Body of pancreas (tissue), 4 donors: ENCODE measurements around the gene VAV1. TPM values are rescaled to one million over a fixed set of nuclear protein-coding genes. Genes with fewer than 3 reads are reported as not detected.

Experiments used
- ATAC-seq: fragments of 150-250 bp; one replicate; pipeline ENCODE4 v1.9.1; 2016
- DNase-seq, 4 donors: peaks; one replicate each; pipeline ENCODE4 v3.0.0-alpha.2; 2019
- H3K27ac ChIP-seq, 4 donors: fragments of 200-600 bp; sonication (generic); 1 replicate in 3 of 4; 2 replicates in 1 of 4; pipeline versions ENCODE4 v1.5.1 to v1.6.1; 2016 to 2019; ENCODE audit warnings: mild to moderate bottlenecking in 1 of 4, mixed read lengths in 1 of 4, moderate library complexity in 1 of 4
- H3K27me3 ChIP-seq, 2 donors: fragments of 200-600 bp; sonication (generic); one replicate each; pipeline ENCODE4 v1.6.0; 2016; ENCODE audit warnings: mild to moderate bottlenecking in 1 of 2
- H3K36me3 ChIP-seq, 2 donors: fragments of 200-600 bp; sonication (generic); replicated peaks in 1 of 2; 2 replicates each; pipeline ENCODE4 v1.5.1; 2016; ENCODE audit warnings: low read depth in 2 of 2; ENCODE audit not compliant: insufficient read depth in 1 of 2
- H3K4me1 ChIP-seq: fragments of 200-600 bp; sonication (generic); one replicate; pipeline ENCODE4 v1.6.0; 2016
- H3K4me3 ChIP-seq, 2 donors: fragments of 200-600 bp; sonication (generic); 1 replicate in 1 of 2; 2 replicates in 1 of 2; pipeline ENCODE4 v1.5.1; 2016 to 2019
- H3K9me3 ChIP-seq, 3 donors: fragments of 200-600 bp; sonication (generic); 1 replicate in 2 of 3; 2 replicates in 1 of 3; pipeline ENCODE4 v1.5.1; 2016
- CTCF ChIP-seq, 7 experiments: fragments of 450-650 bp in 4 of 7; fragments of 200-600 bp in 3 of 7; sonication (generic) in 3 of 7; IDR thresholded peaks; one replicate each; pipeline ENCODE4 v1.5.1; 2016 to 2019; ENCODE audit warnings: antibody characterized with exemption in 7 of 7
- POLR2A ChIP-seq, 3 donors: fragments of 450-650 bp; IDR thresholded peaks; one replicate each; pipeline ENCODE4 v1.6.1; 2016; ENCODE audit warnings: antibody characterized with exemption in 3 of 3, mild to moderate bottlenecking in 2 of 3
- WGBS, 2 donors: methylation state at CpG; one replicate each; pipeline ENCODE4 v1.1.5; 2017; 5-methylcytosine and 5-hydroxymethylcytosine counted together
- intact Hi-C: fragments of 100-400 bp; cut with DNase I; formaldehyde crosslinking; loops from one replicate; pipeline ENCODE4 v1.15.1; 2023
- total RNA-seq, 2 donors: library from RNA; depleted of rRNA; stranded (reverse); fragments of >200 nt; gene quantifications; one replicate each; pipeline ENCODE4 v1.1.0, GENCODE V29; 2016

Gene VAV1
- total RNA-seq, 2 donors from 2014 or later, result 1.3 to 5.6 TPM

- ATAC-seq, result no peak
- H3K27me3 ChIP-seq, result no peaks in the 10 kb centered on the region
- no peaks in the 10 kb centered on the region for H3K4me1 ChIP-seq
- DNase-seq, result no peak
- no peaks in the 10 kb centered on the region for H3K9me3 ChIP-seq
- H3K27ac ChIP-seq, result no peak overlapping the region
- H3K36me3 ChIP-seq, result peaks cover 6 to 23% of the 10 kb centered on the region in 2 donors
- intact Hi-C loops, result no loop called here
- TF ChIP-seq CTCF (IDR thresholded peaks at IDR 0.05) (no peak), POLR2A (IDR thresholded peaks at IDR 0.05) (no peak)
- 90 to 94% methylated on average over 16 of the region's 16 CpGs for whole genome bisulfite sequencing, 2 donors
- no peak overlapping the region for H3K4me3 ChIP-seq
Measured at GRCh38 chr19:6751189-6751588, 21.3 kb upstream of the VAV1 start.

- H3K4me1 ChIP-seq, result no peaks in the 10 kb centered on the region
- ATAC-seq (peak; percentile 13), DNase-seq (no peak)
- no peaks in the 10 kb centered on the region for H3K27me3 ChIP-seq
- TF ChIP-seq POLR2A (IDR thresholded peaks at IDR 0.05) (no peak), CTCF (IDR thresholded peaks at IDR 0.05) (no peak)
- intact Hi-C loops, result no loop called here
- no peak overlapping the region for H3K4me3 ChIP-seq
- H3K36me3 ChIP-seq, result peaks cover 5 to 15% of the 10 kb centered on the region in 2 donors
- no peak overlapping the region for H3K27ac ChIP-seq
- no peaks in the 10 kb centered on the region for H3K9me3 ChIP-seq
- WGBS, 2 donors, result 80 to 83% methylated on average over 37 to 47 of the region's 50 CpGs
Measured at GRCh38 chr19:6752256-6753177, 20.0 kb upstream of the VAV1 start.

GRCh38 chr19:6753178-6754031, 19.1 kb upstream of the VAV1 start:
- DNase-seq (peak; percentile 57 to 68 (median 66)), ATAC-seq (peak; percentile 37)
- Histone ChIP-seq H3K27me3 (no peaks in the 10 kb centered on the region), H3K4me3 (no peak overlapping the region), H3K36me3 (peaks cover 5 to 11% of the 10 kb centered on the region in 2 donors), H3K27ac (peak overlapping the region in 1 of 4 donors; percentile 41), H3K9me3 (no peaks in the 10 kb centered on the region), H3K4me1 (no peaks in the 10 kb centered on the region)
- WGBS, 2 donors, result 59 to 79% methylated on average over 25 to 44 of the region's 50 CpGs
- intact Hi-C loops, result no loop called here
- no peak for TF ChIP-seq POLR2A (IDR thresholded peaks at IDR 0.05)
- peak in 2 of 7 experiments; percentile 19 to 44 for TF ChIP-seq CTCF (IDR thresholded peaks at IDR 0.05)

- peaks cover 9 to 10% of the 10 kb centered on the region in 2 donors for H3K36me3 ChIP-seq
- ATAC-seq (no peak), DNase-seq (no peak)
- no peak overlapping the region for H3K4me3 ChIP-seq
- 88 to 96% methylated on average over 3 to 19 of the region's 22 CpGs for WGBS, 2 donors
- H3K27ac ChIP-seq, result no peak overlapping the region
- no peaks in the 10 kb centered on the region for H3K27me3 ChIP-seq
- H3K4me1 ChIP-seq, result no peaks in the 10 kb centered on the region
- no peaks in the 10 kb centered on the region for H3K9me3 ChIP-seq
- intact Hi-C loops, result no loop called here
- TF ChIP-seq POLR2A (IDR thresholded peaks at IDR 0.05), result no peak
- TF ChIP-seq CTCF (IDR thresholded peaks at IDR 0.05), result no peak
Measured at GRCh38 chr19:6754136-6754535, 18.4 kb upstream of the VAV1 start.
